K562 (cell line): ENCODE results near the gene KRT26. TPM values are rescaled to one million over a fixed set of nuclear protein-coding genes. Genes with fewer than 3 reads are reported as not detected.

Source experiments
- ASH1L ChIP-seq: fragments of 450-650 bp; IDR thresholded peaks from 2 replicates; pipeline ENCODE4 v1.6.1; 2018; ENCODE audit warnings: borderline replicate concordance, mild to moderate bottlenecking, low read depth; ENCODE audit not compliant: partially characterized antibody
- BRD9 ChIP-seq: fragments of 450-650 bp; IDR thresholded peaks from 2 replicates; pipeline ENCODE4 v1.6.1; 2018; ENCODE audit warnings: low read depth; ENCODE audit not compliant: partially characterized antibody
- CBFB ChIP-seq: sonication (generic); formaldehyde crosslinking; IDR thresholded peaks from 2 replicates; pipeline ENCODE4 v1.4.0; 2020; ENCODE audit warnings: mild to moderate bottlenecking, missing genetic modification reagents
- E2F6 ChIP-seq, 2 experiments: IDR thresholded peaks; 2 replicates each; pipeline ENCODE4 v1.6.1; 2011; ENCODE audit warnings: borderline replicate concordance in 1 of 2, control low read depth in 1 of 2, low read depth in 1 of 2, low read length in 1 of 2, mild to moderate bottlenecking in 1 of 2, mixed read lengths in 1 of 2, moderate library complexity in 1 of 2; ENCODE audit not compliant: insufficient read depth in 1 of 2, insufficient read length in 1 of 2, poor library complexity in 1 of 2, severe bottlenecking in 1 of 2; ENCODE audit errors: extremely low read depth in 1 of 2
- HMBOX1 ChIP-seq: sonication (generic); IDR thresholded peaks from 2 replicates; pipeline ENCODE4 v1.6.1; 2016
- PCBP2 ChIP-seq: fragments of 200-400 bp; formaldehyde crosslinking; IDR thresholded peaks from 2 replicates; pipeline ENCODE4 v1.6.1; 2018; ENCODE audit warnings: low read length, low read depth, mild to moderate bottlenecking, moderate library complexity; ENCODE audit not compliant: poor library complexity, severe bottlenecking
- TAL1 ChIP-seq: fragments of 450-650 bp; IDR thresholded peaks from 2 replicates; pipeline ENCODE4 v1.6.1; 2016; ENCODE audit warnings: mild to moderate bottlenecking
- WHSC1 ChIP-seq: IDR thresholded peaks from one replicate; pipeline ENCODE4 v1.6.1; 2012; ENCODE audit warnings: low read length, control low read depth, inconsistent platforms
- ZNF511 ChIP-seq: sonication (generic); formaldehyde crosslinking; IDR thresholded peaks from 2 replicates; pipeline ENCODE4 v1.8.0; 2022; ENCODE audit warnings: mild to moderate bottlenecking, missing genetic modification reagents
- polyA plus RNA-seq, 8 experiments: library from polyadenylated mRNA; depleted of rRNA in 4 of 8; stranded (reverse) in 5 of 8; unstranded in 3 of 8; fragments of >200 nt; fragmentation: Nextera tagmentation in 2 of 8; fragmentation: Illumina TruSeq in 1 of 8; extraction: Ambion mirVana in 2 of 8; extraction: Trizol in 1 of 8; gene quantifications; 2 replicates each; pipeline versions ENCODE4 v1.2.1 to v1.2.3, GENCODE V29; 2011 to 2014; ENCODE audit warnings: inconsistent platforms in 1 of 8, missing spikeins in 1 of 8
- total RNA-seq, 7 experiments: library from RNA; depleted of rRNA in 6 of 7; stranded (reverse); fragments of >200 nt in 6 of 7; fragmentation: Illumina TruSeq in 2 of 7; extraction: Trizol in 2 of 7; gene quantifications; 2 replicates each; pipeline versions ENCODE4 v1.2.1 to v1.2.3, GENCODE V29; 2011 to 2021; ENCODE audit warnings: low replicate concordance in 1 of 7

Gene KRT26
- total and polyA plus RNA-seq, 9 of the 15 experiments (the other 6 are each of a cell fraction or from before 2014, with no cell fraction given): not detected

GRCh38 chr17:40810494-40810893 lies 38.5 kb upstream of the KRT26 start (continued):
- no peak for TF ChIP-seq ZNF511 (CRISPR knock-in tag)
- no peak for TF ChIP-seq PCBP2
- no peak for TF ChIP-seq HMBOX1
- no peak for TF ChIP-seq BRD9
- no peak for TF ChIP-seq E2F6 (IDR thresholded peaks at IDR 0.05; ENCODE audit: borderline replicate concordance in 1 of 2, extremely low read depth in 1 of 2, insufficient read depth in 1 of 2, insufficient read length in 1 of 2, low read depth in 1 of 2, low read length in 1 of 2, poor library complexity in 1 of 2, severe bottlenecking in 1 of 2)
- no peak for TF ChIP-seq ASH1L
- TF ChIP-seq WHSC1: no peak
- TF ChIP-seq TAL1: no peak
- no peak for TF ChIP-seq CBFB (CRISPR knock-in tag)
- TF ChIP-seq, all 486 proteins: peak for 0
